ENCODE measurements around the gene MTG2. TPM values are rescaled to one million over a fixed set of nuclear protein-coding genes. Genes with fewer than 3 reads are reported as not detected.

The MTG2 gene
- total and polyA plus RNA-seq, 10 of the 15 experiments (the other 5 are each of a cell fraction or from before 2014, with no cell fraction given), result 6.2 to 52.4 (median 34.3) TPM

GRCh38 chr20:62234339-62234738 lies 51.5 kb downstream of the MTG2 start:
- intact Hi-C loops (cut with micrococcal nuclease; ENCODE audit: unreplicated experiment) (no loop called here), in situ Hi-C loops (cut with MboI) (no loop called here)
- 28% methylated on average over 5 of the region's 5 CpGs for WGBS (ENCODE audit: insufficient coverage, insufficient replicate concordance, low lambda C conversion rate, missing lambda C conversion rate)
- DNase-seq (ENCODE audit: low read depth, low spot score) (no peak), FAIRE-seq (no peak), ATAC-seq (no peak)
- Histone ChIP-seq H3K4me3 (no peak overlapping the region), H3K27me3 (replicated peaks in 1 of 2; ENCODE audit: control insufficient read depth in 2 of 2, insufficient read depth in 2 of 2, low read length in 1 of 2) (no peaks in the 10 kb centered on the region), H3K4me2 (ENCODE audit: control insufficient read depth, insufficient read depth) (no peak overlapping the region), H3K27ac (ENCODE audit: control insufficient read depth, insufficient read depth) (no peak overlapping the region), H3K9me3 (replicated peaks; ENCODE audit: control insufficient read depth, insufficient read depth, low read length) (no peaks in the 10 kb centered on the region; the same call in 2 of the 3 replicates), H3K36me3 (ENCODE audit: control insufficient read depth in 2 of 2, insufficient read depth in 2 of 2, low read length in 1 of 2) (no peaks in the 10 kb centered on the region), H3K79me2 (ENCODE audit: control insufficient read depth, insufficient read depth, low read length) (peaks cover 7% of the 10 kb centered on the region), H2AFZ (ENCODE audit: control insufficient read depth, low read depth, low read length) (no peak overlapping the region), H3K9ac (ENCODE audit: control insufficient read depth, insufficient read depth, low read length) (no peak overlapping the region), H3K4me1 (ENCODE audit: control insufficient read depth, insufficient read depth, low read length) (peaks cover 5% of the 10 kb centered on the region), H4K20me1 (ENCODE audit: control insufficient read depth, insufficient read depth) (no peaks in the 10 kb centered on the region)
- ChIA-PET POLR2A (no interaction called here), SMC1A (ENCODE audit: uncharacterized antibody, unreplicated experiment) (no interaction called here), RAD21 (ENCODE audit: unreplicated experiment) (no interaction called here), CTCF (interaction anchor here (0.6 kb wide), 1 partner anchor 572 kb away, joined by 3 read pairs; no protein-coding TSS in a partner anchor)
- no TSS peak for BruUV-seq (replicated peaks)
- TF ChIP-seq KAT2A (conservative IDR thresholded peaks at IDR 0.05; ENCODE audit: control insufficient read depth, low read depth, low read length) (no peak), EED (IDR thresholded peaks at IDR 0.05; ENCODE audit: low read depth) (no peak)

GRCh38 chr20:62235001-62235776 lies 52.4 kb downstream of the MTG2 start:
- Histone ChIP-seq H3K4me1 (ENCODE audit: control insufficient read depth, insufficient read depth, low read length) (peaks cover 11% of the 10 kb centered on the region), H2AFZ (ENCODE audit: control insufficient read depth, low read depth, low read length) (no peak overlapping the region), H3K4me2 (ENCODE audit: control insufficient read depth, insufficient read depth) (no peak overlapping the region), H3K79me2 (ENCODE audit: control insufficient read depth, insufficient read depth, low read length) (peaks cover 14% of the 10 kb centered on the region), H3K36me3 (ENCODE audit: control insufficient read depth in 2 of 2, insufficient read depth in 2 of 2, low read length in 1 of 2) (no peaks in the 10 kb centered on the region), H3K27me3 (replicated peaks in 1 of 2; ENCODE audit: control insufficient read depth in 2 of 2, insufficient read depth in 2 of 2, low read length in 1 of 2) (no peaks in the 10 kb centered on the region), H3K27ac (ENCODE audit: control insufficient read depth, insufficient read depth) (no peak overlapping the region), H4K20me1 (ENCODE audit: control insufficient read depth, insufficient read depth) (no peaks in the 10 kb centered on the region), H3K4me3 (no peak overlapping the region), H3K9me3 (replicated peaks; ENCODE audit: control insufficient read depth, insufficient read depth, low read length) (no peaks in the 10 kb centered on the region; the same call in 2 of the 3 replicates), H3K9ac (ENCODE audit: control insufficient read depth, insufficient read depth, low read length) (no peak overlapping the region)
- DNase-seq (ENCODE audit: low read depth, low spot score), result no peak
- WGBS (ENCODE audit: insufficient coverage, insufficient replicate concordance, low lambda C conversion rate, missing lambda C conversion rate), result 34% methylated on average over 16 of the region's 16 CpGs
- intact Hi-C loops (cut with micrococcal nuclease; ENCODE audit: unreplicated experiment) (no loop called here), in situ Hi-C loops (cut with MboI) (no loop called here)
- SMC1A ChIA-PET (ENCODE audit: uncharacterized antibody, unreplicated experiment), result no interaction called here
- no TSS peak for BruUV-seq (replicated peaks)
- no peak for ATAC-seq
- RAD21 ChIA-PET (ENCODE audit: unreplicated experiment), result no interaction called here
- CTCF ChIA-PET, result no interaction called here
- POLR2A ChIA-PET, result no interaction called here
- FAIRE-seq, result no peak
- TF ChIP-seq E4F1 (IDR thresholded peaks at IDR 0.05; ENCODE audit: borderline replicate concordance, partially characterized antibody) (no peak), IRF4 (IDR thresholded peaks at IDR 0.05; ENCODE audit: low read depth, low read length) (no peak), KDM1A (IDR thresholded peaks at IDR 0.05; ENCODE audit: borderline replicate concordance) (no peak), SIX5 (IDR thresholded peaks at IDR 0.05; ENCODE audit: low read depth, low read length, severe bottlenecking) (no peak), REST (IDR thresholded peaks at IDR 0.05; ENCODE audit: low read depth, low read length) (no peak)

Measured in GM12878 (cell line).